A673 (cell line): ENCODE data around the gene EXOC4.

ENCODE experiments used
- EZH2 ChIP-seq: fragments of 200-600 bp; sonication (generic); IDR thresholded peaks from 2 replicates; pipeline ENCODE4 v1.6.1; 2017; ENCODE audit warnings: borderline replicate concordance, low read depth, mild to moderate bottlenecking, mixed read lengths, antibody characterized with exemption, low read length; ENCODE audit not compliant: poor library complexity, severe bottlenecking
- TF ChIP-seq, protein P1 (sequence below): fragments of 300-800, 200-600 bp; sonication (generic); conservative IDR thresholded peaks from 2 replicates; pipeline ENCODE4 v1.5.1; 2017; ENCODE audit warnings: low read depth, mild to moderate bottlenecking, antibody characterized with exemption, low read length, moderate library complexity, mixed read lengths

DNA sequence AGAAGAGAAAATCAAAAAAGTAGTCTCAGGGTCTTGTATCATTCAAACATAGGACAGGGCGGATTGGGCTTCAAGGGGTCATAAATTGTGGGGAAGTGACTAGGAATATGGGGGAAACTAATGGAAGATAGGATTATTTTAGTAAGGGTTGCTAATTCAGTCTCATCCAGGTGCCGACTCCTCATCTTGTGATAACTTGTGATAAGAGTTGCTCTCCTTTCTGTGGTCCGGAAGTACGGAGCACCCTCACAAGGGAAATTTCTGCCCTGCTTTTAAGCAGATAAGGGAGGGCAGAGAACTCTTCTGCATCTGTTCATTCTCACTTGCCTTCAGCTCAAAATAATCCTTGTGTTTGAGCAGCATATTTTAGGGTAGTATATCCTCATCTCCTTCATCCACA lies 437.9 kb downstream of the EXOC4 start:
- TF ChIP-seq, protein P1, sequence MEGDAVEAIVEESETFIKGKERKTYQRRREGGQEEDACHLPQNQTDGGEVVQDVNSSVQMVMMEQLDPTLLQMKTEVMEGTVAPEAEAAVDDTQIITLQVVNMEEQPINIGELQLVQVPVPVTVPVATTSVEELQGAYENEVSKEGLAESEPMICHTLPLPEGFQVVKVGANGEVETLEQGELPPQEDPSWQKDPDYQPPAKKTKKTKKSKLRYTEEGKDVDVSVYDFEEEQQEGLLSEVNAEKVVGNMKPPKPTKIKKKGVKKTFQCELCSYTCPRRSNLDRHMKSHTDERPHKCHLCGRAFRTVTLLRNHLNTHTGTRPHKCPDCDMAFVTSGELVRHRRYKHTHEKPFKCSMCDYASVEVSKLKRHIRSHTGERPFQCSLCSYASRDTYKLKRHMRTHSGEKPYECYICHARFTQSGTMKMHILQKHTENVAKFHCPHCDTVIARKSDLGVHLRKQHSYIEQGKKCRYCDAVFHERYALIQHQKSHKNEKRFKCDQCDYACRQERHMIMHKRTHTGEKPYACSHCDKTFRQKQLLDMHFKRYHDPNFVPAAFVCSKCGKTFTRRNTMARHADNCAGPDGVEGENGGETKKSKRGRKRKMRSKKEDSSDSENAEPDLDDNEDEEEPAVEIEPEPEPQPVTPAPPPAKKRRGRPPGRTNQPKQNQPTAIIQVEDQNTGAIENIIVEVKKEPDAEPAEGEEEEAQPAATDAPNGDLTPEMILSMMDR: no peak
- TF ChIP-seq EZH2: no peak
